ENCODE data around the gene BARD1. TPM values are rescaled to one million over a fixed set of nuclear protein-coding genes. Genes with fewer than 3 reads are reported as not detected.
"Not testable (repeated sequence)": the region's sequence is repeated elsewhere in the genome, so short reads cannot be mapped to it uniquely, and the experiment has no call there.

The BARD1 gene
- total and polyA plus RNA-seq, 2 of the 13 experiments (the other 11 are each of a cell fraction or from before 2014, with no cell fraction given) = 5.3 to 30.4 TPM

DNA sequence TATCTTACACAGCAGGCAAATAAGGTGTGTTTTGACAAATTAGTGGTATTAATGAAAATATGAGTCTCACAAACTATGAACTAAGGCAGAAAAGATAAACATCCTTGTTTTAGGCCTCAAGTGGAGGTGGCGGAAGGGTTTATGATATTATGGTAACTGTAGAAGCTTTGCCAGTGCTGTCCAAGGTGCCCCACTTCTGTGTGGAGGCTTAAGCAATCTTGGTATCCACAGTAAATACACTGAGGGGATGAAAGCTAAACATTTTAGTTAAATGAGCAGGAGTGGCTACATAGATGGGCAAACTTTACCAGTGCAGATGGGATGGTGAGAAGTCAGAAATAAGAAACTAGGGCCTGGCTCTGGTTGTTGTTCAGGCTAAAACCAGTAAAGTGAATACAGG is 84.7 kb downstream of the BARD1 start:
- H3K79me2 ChIP-seq (ENCODE audit: insufficient read depth, low read length) = no peaks in the 10 kb centered on the region
- peaks cover 2 to 25% of the 10 kb centered on the region in 2 experiments; a peak in 4 of 5 replicates for H3K36me3 ChIP-seq (replicated peaks in 1 of 2; ENCODE audit: control insufficient read depth in 1 of 2, insufficient read depth in 2 of 2, low read length in 2 of 2)
- in situ Hi-C loops (cut with HindIII; ENCODE audit: extremely low pct_ligation_motif_present, low pct_unique_long_range_greater_than_20kb) (no loop called here), intact Hi-C loops (cut with micrococcal nuclease; ENCODE audit: unreplicated experiment) (no loop called here)
- H3K9ac ChIP-seq (ENCODE audit: insufficient read depth, low read depth, low read length) = no peak overlapping the region
- no peaks in the 10 kb centered on the region for H3K27me3 ChIP-seq (ENCODE audit: control insufficient read depth in 1 of 2, insufficient read depth in 2 of 2, low read length in 2 of 2)
- TF ChIP-seq KMT2B (CRISPR knock-in tag; IDR thresholded peaks at IDR 0.05) = no peak
- TF ChIP-seq, protein P1, sequence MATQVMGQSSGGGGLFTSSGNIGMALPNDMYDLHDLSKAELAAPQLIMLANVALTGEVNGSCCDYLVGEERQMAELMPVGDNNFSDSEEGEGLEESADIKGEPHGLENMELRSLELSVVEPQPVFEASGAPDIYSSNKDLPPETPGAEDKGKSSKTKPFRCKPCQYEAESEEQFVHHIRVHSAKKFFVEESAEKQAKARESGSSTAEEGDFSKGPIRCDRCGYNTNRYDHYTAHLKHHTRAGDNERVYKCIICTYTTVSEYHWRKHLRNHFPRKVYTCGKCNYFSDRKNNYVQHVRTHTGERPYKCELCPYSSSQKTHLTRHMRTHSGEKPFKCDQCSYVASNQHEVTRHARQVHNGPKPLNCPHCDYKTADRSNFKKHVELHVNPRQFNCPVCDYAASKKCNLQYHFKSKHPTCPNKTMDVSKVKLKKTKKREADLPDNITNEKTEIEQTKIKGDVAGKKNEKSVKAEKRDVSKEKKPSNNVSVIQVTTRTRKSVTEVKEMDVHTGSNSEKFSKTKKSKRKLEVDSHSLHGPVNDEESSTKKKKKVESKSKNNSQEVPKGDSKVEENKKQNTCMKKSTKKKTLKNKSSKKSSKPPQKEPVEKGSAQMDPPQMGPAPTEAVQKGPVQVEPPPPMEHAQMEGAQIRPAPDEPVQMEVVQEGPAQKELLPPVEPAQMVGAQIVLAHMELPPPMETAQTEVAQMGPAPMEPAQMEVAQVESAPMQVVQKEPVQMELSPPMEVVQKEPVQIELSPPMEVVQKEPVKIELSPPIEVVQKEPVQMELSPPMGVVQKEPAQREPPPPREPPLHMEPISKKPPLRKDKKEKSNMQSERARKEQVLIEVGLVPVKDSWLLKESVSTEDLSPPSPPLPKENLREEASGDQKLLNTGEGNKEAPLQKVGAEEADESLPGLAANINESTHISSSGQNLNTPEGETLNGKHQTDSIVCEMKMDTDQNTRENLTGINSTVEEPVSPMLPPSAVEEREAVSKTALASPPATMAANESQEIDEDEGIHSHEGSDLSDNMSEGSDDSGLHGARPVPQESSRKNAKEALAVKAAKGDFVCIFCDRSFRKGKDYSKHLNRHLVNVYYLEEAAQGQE (IDR thresholded peaks at IDR 0.05; ENCODE audit: borderline replicate concordance in 1 of 2, low read depth in 1 of 2, low read length in 2 of 2) = peak in 1 of 2 experiments; percentile 62; a peak in 1 of 4 replicates
- FAIRE-seq (no peak), ATAC-seq (no peak), DNase-seq (ENCODE audit: low spot score) (no peak)
- no peaks in the 10 kb centered on the region for H4K20me1 ChIP-seq (ENCODE audit: insufficient read depth, low read length)
- no peaks in the 10 kb centered on the region for H3K9me3 ChIP-seq (ENCODE audit: low read length)
- BruUV-seq (replicated peaks) = no TSS peak
- no peak overlapping the region for H3K4me2 ChIP-seq (ENCODE audit: low read depth, low read length)
- ChIA-PET CTCF (ENCODE audit: low intra/inter-chr PET ratio, low total read pairs) (no interaction called here), POLR2A (no interaction called here)
- WGBS (ENCODE audit: low lambda C conversion rate) = 98% methylated on average over 1 of the region's 1 CpG
- no peaks in the 10 kb centered on the region for H3K4me1 ChIP-seq (ENCODE audit: insufficient read depth, low read length)
- no peak overlapping the region for H2AFZ ChIP-seq (ENCODE audit: low read length)
- no peak overlapping the region for H3K27ac ChIP-seq (ENCODE audit: extremely low read length, insufficient read depth, low read length)
- H3K4me3 ChIP-seq (replicated peaks in 1 of 3; ENCODE audit: insufficient read depth in 1 of 3, low read depth in 2 of 3, low read length in 3 of 3) = no peak overlapping the region

DNA sequence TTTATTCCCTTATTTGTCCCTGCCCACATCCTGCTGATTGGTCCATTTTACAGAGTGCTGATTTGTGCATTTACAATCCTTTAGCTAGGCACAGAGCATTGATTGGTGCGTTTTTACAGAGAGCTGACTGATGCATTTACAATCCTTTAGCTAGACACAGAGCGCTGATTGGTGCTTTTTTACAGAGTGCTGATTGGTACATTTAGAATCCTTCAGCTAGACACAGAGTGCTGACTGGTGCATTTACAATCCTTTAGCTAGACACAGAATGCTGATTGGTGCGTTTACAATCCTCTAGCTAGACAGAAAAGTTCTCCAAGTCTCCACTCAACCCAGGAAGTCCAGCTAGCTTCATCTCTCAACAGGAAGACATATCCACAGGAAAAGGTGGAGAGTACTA is 91.6 kb downstream of the BARD1 start:
- H3K79me2 ChIP-seq (ENCODE audit: insufficient read depth, low read length); POLR2A ChIA-PET; H4K20me1 ChIP-seq (ENCODE audit: insufficient read depth, low read length); BruUV-seq (replicated peaks); intact Hi-C loops (cut with micrococcal nuclease; ENCODE audit: unreplicated experiment); DNase-seq (ENCODE audit: low spot score); H3K9me3 ChIP-seq (ENCODE audit: low read length); H3K27me3 ChIP-seq (ENCODE audit: control insufficient read depth in 1 of 2, insufficient read depth in 2 of 2, low read length in 2 of 2); H3K27ac ChIP-seq (ENCODE audit: extremely low read length, insufficient read depth, low read length); in situ Hi-C loops (cut with HindIII; ENCODE audit: extremely low pct_ligation_motif_present, low pct_unique_long_range_greater_than_20kb); H3K4me2 ChIP-seq (ENCODE audit: low read depth, low read length); H3K4me3 ChIP-seq (replicated peaks in 1 of 3; ENCODE audit: insufficient read depth in 1 of 3, low read depth in 2 of 3, low read length in 3 of 3); H2AFZ ChIP-seq (ENCODE audit: low read length); CTCF ChIA-PET (ENCODE audit: low intra/inter-chr PET ratio, low total read pairs); H3K9ac ChIP-seq (ENCODE audit: insufficient read depth, low read depth, low read length); H3K36me3 ChIP-seq (replicated peaks in 1 of 2; ENCODE audit: control insufficient read depth in 1 of 2, insufficient read depth in 2 of 2, low read length in 2 of 2); H3K4me1 ChIP-seq (ENCODE audit: insufficient read depth, low read length); FAIRE-seq; ATAC-seq: not testable (repeated sequence)
- 94% methylated on average over 3 of the region's 3 CpGs for WGBS (ENCODE audit: low lambda C conversion rate)
- TF ChIP-seq NFYC (CRISPR knock-in tag; IDR thresholded peaks at IDR 0.05) (0 out of 2 replicates have a peak, but pooled peaks have one; percentile 8), MAFK (conservative IDR thresholded peaks at IDR 0.05 in 1 of 2, IDR thresholded peaks at IDR 0.05 in 1 of 2; ENCODE audit: low read length in 2 of 2) (peak; percentile 43 to 62; a peak in 3 of 4 replicates), MAFF (IDR thresholded peaks at IDR 0.05; ENCODE audit: low read depth, low read length) (peak; percentile 49)
